DND-41 (cell line): ENCODE results near the gene KCNC3.

Experiments used
- CTCF ChIP-seq: IDR thresholded peaks from 2 replicates; pipeline ENCODE4 v1.5.1; 2012; ENCODE audit warnings: borderline replicate concordance, low read length, moderate library complexity, mild to moderate bottlenecking; ENCODE audit not compliant: poor library complexity, severe bottlenecking; ENCODE audit errors: extremely low read depth
- EZH2 ChIP-seq: IDR thresholded peaks from 3 replicates; pipeline ENCODE4 v1.6.1; 2012; ENCODE audit warnings: borderline replicate concordance, low read depth, mild to moderate bottlenecking, moderate library complexity, low read length, inconsistent platforms; ENCODE audit not compliant: severe bottlenecking

- TF ChIP-seq EZH2: no peak
- no peak for TF ChIP-seq CTCF
These were observed 2.7 kb upstream of the KCNC3 start for GRCh38 chr19:50331994-50332243.
